K562 (cell line): ENCODE data around the gene BCL10. TPM values are rescaled to one million over a fixed set of nuclear protein-coding genes. Genes with fewer than 3 reads are reported as not detected.

Source experiments
- ATAC-seq: fragments of 200-7000 bp; cut with Tn5 transposase; 3 replicates; pipeline ENCODE4 v1.9.1; 2020; ENCODE audit warnings: moderate library complexity
- BruUV-seq: library from RNA; stranded (reverse); fragments of 400-500 nt; replicated peaks from 2 replicates; lab custom pipeline; 2021; lab: Mats Ljungman, UMichigan
- CTCF ChIA-PET: fragments of 300-600 bp; formaldehyde crosslinking; extraction: SDS; loops from one replicate; lab custom pipeline; 2021; ENCODE audit warnings: low intra/inter-chr PET ratio; lab: Yijun Ruan, JAX
- POLR2A ChIA-PET: fragments of 300-600, 350-650 bp; sonication (Branson Sonifier 250); formaldehyde crosslinking; extraction: SDS; loops from one replicate; lab custom pipeline; 2021; ENCODE audit warnings: antibody characterized with exemption, inconsistent platforms; lab: Yijun Ruan, JAX
- DNase-seq, 4 experiments: peaks; one replicate each; pipeline versions ENCODE4 v3.0.0 to v3.0.0-alpha.2; 2011 to 2018; ENCODE audit warnings: low spot score in 3 of 4, mixed read lengths in 3 of 4; ENCODE audit errors: extremely low read depth in 1 of 4
- FAIRE-seq: peaks from 2 replicates; lab custom pipeline; 2011; peaks lifted over from hg19 to GRCh38; lab: Jason Lieb, UNC
- H2AFZ ChIP-seq: 2 replicates; pipeline ENCODE4 v1.6.0; 2011; ENCODE audit warnings: low read depth, low read length, control low read depth, inconsistent platforms
- H3K27ac ChIP-seq: fragments of 200-600 bp; 3 replicates; pipeline ENCODE4 v1.8.0; 2011; ENCODE audit warnings: low read depth, mild to moderate bottlenecking, control low read depth, inconsistent platforms, low read length, moderate library complexity, mixed read lengths; ENCODE audit errors: extremely low read depth
- H3K27me3 ChIP-seq, 2 experiments: fragments of 300-600 bp in 1 of 2; 2 replicates in 1 of 2; 3 replicates in 1 of 2; pipeline versions ENCODE4 v1.6.0 to v1.8.0; 2011; ENCODE audit warnings: inconsistent platforms in 2 of 2, low read length in 2 of 2, mild to moderate bottlenecking in 1 of 2, mixed read lengths in 1 of 2, moderate library complexity in 1 of 2; ENCODE audit not compliant: control insufficient read depth in 2 of 2, insufficient read depth in 2 of 2
- H3K36me3 ChIP-seq: fragments of 300-600 bp; 3 replicates; pipeline ENCODE4 v1.8.0; 2011; ENCODE audit warnings: mild to moderate bottlenecking, low read length, inconsistent platforms; ENCODE audit not compliant: control insufficient read depth, insufficient read depth
- H3K4me1 ChIP-seq, 2 experiments: fragments of 200-600 bp in 1 of 2; replicated peaks in 1 of 2; 2 replicates in 1 of 2; 3 replicates in 1 of 2; pipeline versions ENCODE4 v1.5.1 to v1.8.0; 2011; ENCODE audit warnings: inconsistent platforms in 2 of 2, low read length in 2 of 2, mild to moderate bottlenecking in 1 of 2, mixed read lengths in 1 of 2, moderate library complexity in 1 of 2; ENCODE audit not compliant: control insufficient read depth in 2 of 2, insufficient read depth in 2 of 2
- H3K4me2 ChIP-seq: 2 replicates; pipeline ENCODE4 v1.6.1; 2011; ENCODE audit warnings: low read length, control low read depth, inconsistent platforms, mixed read lengths; ENCODE audit not compliant: insufficient read depth
- H3K4me3 ChIP-seq: fragments of 200-600 bp; sonication (generic), shearing (Covaris generic); 2 replicates; pipeline ENCODE4 v1.5.1; 2016; ENCODE audit warnings: control low read depth, inconsistent platforms
- H3K79me2 ChIP-seq: fragments of 200-600 bp; 3 replicates; pipeline ENCODE4 v1.8.0; 2011; ENCODE audit warnings: low read length, inconsistent platforms; ENCODE audit not compliant: control insufficient read depth, insufficient read depth
- H3K9ac ChIP-seq, 2 experiments: 2 replicates each; pipeline versions ENCODE4 v1.6.0 to v1.6.1; 2011; ENCODE audit warnings: low read depth in 2 of 2, low read length in 2 of 2, control low read depth in 1 of 2, inconsistent platforms in 1 of 2, mild to moderate bottlenecking in 1 of 2, mixed read lengths in 1 of 2; ENCODE audit not compliant: insufficient read depth in 1 of 2
- H3K9me1 ChIP-seq: one replicate; pipeline ENCODE4 v1.6.0; 2011; ENCODE audit warnings: inconsistent platforms, mild to moderate bottlenecking, low read length, moderate library complexity; ENCODE audit not compliant: control insufficient read depth, insufficient read depth
- H3K9me3 ChIP-seq: replicated peaks from 2 replicates; pipeline ENCODE4 v1.5.1; 2011; ENCODE audit warnings: low read depth, low read length, inconsistent platforms; ENCODE audit not compliant: control insufficient read depth, insufficient read depth
- H4K20me1 ChIP-seq: replicated peaks from 2 replicates; pipeline ENCODE4 v1.6.1; 2011; ENCODE audit warnings: low read length, inconsistent platforms, mixed read lengths; ENCODE audit not compliant: control insufficient read depth, insufficient read depth
- CBFA2T2 ChIP-seq: fragments of 450-650 bp; conservative IDR thresholded peaks from 2 replicates; pipeline ENCODE4 v1.6.1; 2017; ENCODE audit warnings: mild to moderate bottlenecking
- HNRNPK ChIP-seq: fragments of 200-400 bp; formaldehyde crosslinking; IDR thresholded peaks from one replicate; pipeline ENCODE4 v1.6.1; 2018; ENCODE audit warnings: mild to moderate bottlenecking, low read depth, low read length; ENCODE audit not compliant: poor library complexity, severe bottlenecking
- KAT7 ChIP-seq: sonication (generic); formaldehyde crosslinking; IDR thresholded peaks from 2 replicates; pipeline ENCODE4 v1.8.0; 2022; ENCODE audit warnings: missing genetic modification reagents, mild to moderate bottlenecking, borderline replicate concordance
- PCBP1 ChIP-seq: fragments of 200-400 bp; formaldehyde crosslinking; IDR thresholded peaks from 2 replicates; pipeline ENCODE4 v1.6.1; 2018; ENCODE audit warnings: mild to moderate bottlenecking, low read depth, low read length; ENCODE audit not compliant: poor library complexity, severe bottlenecking
- POLR2B ChIP-seq: fragments of 450-650 bp; IDR thresholded peaks from 2 replicates; pipeline ENCODE4 v1.6.1; 2018; ENCODE audit warnings: low read depth; ENCODE audit not compliant: partially characterized antibody
- POU5F1 ChIP-seq: fragments of 150-350 bp; IDR thresholded peaks from 2 replicates; pipeline ENCODE4 v1.6.1; 2014; ENCODE audit warnings: borderline replicate concordance, low read length, low read depth, mild to moderate bottlenecking; ENCODE audit not compliant: partially characterized antibody
- PRMT5 ChIP-seq: sonication (generic); formaldehyde crosslinking; IDR thresholded peaks from 2 replicates; pipeline ENCODE4 v1.5.0; 2020; ENCODE audit warnings: missing genetic modification reagents
- RBM39 ChIP-seq: fragments of 200-400 bp; formaldehyde crosslinking; optimal IDR thresholded peaks from 2 replicates; pipeline ENCODE3; 2018; ENCODE audit warnings: low read depth, low read length
- SMAD2 ChIP-seq: fragments of 150-350 bp; IDR thresholded peaks from 2 replicates; pipeline ENCODE4 v1.6.1; 2014; ENCODE audit warnings: low read depth, mild to moderate bottlenecking, low read length
- SNAPC5 ChIP-seq: fragments of 250-450 bp; sonication (Bioruptor Pico); IDR thresholded peaks from 2 replicates; pipeline ENCODE4 v1.8.0; 2021; ENCODE audit warnings: moderate library complexity, mild to moderate bottlenecking, inconsistent platforms
- TGIF2 ChIP-seq: sonication (generic); formaldehyde crosslinking; IDR thresholded peaks from 2 replicates; pipeline ENCODE4 v1.8.1; 2022; ENCODE audit warnings: mild to moderate bottlenecking, missing genetic modification reagents, moderate library complexity
- ZBTB26 ChIP-seq: fragments of 450-650 bp; formaldehyde crosslinking; IDR thresholded peaks from 2 replicates; pipeline ENCODE4 v1.4.0; 2022; ENCODE audit warnings: missing genetic modification characterization
- ZNF133 ChIP-seq: fragments of 250-450 bp; sonication (Bioruptor Pico); IDR thresholded peaks from 2 replicates; pipeline ENCODE4 v1.4.0; 2020; ENCODE audit warnings: mild to moderate bottlenecking
- ZNF324 ChIP-seq: fragments of 250-450 bp; sonication (Bioruptor Pico); IDR thresholded peaks from 2 replicates; pipeline ENCODE4 v1.4.0; 2020; ENCODE audit warnings: mild to moderate bottlenecking
- ZNF347 ChIP-seq: fragments of 450-650 bp; formaldehyde crosslinking; IDR thresholded peaks from 2 replicates; pipeline ENCODE4 v1.4.0; 2020; ENCODE audit warnings: low read depth, mild to moderate bottlenecking, moderate library complexity
- ZNF551 ChIP-seq: fragments of 250-450 bp; sonication (Bioruptor Pico); IDR thresholded peaks from 2 replicates; pipeline ENCODE4 v1.5.0; 2021; ENCODE audit warnings: mild to moderate bottlenecking, moderate library complexity
- ZNF586 ChIP-seq: fragments of 450-650 bp; formaldehyde crosslinking; conservative IDR thresholded peaks from 2 replicates; pipeline ENCODE4 v1.4.0; 2020; ENCODE audit warnings: mild to moderate bottlenecking, moderate library complexity
- ZNF696 ChIP-seq: fragments of 250-450 bp; sonication (Bioruptor Pico); conservative IDR thresholded peaks from 2 replicates; pipeline ENCODE4 v1.4.0; 2020; ENCODE audit warnings: mild to moderate bottlenecking, moderate library complexity
- ZNF707 ChIP-seq: fragments of 250-450 bp; sonication (Bioruptor Pico); conservative IDR thresholded peaks from 2 replicates; pipeline ENCODE4 v1.8.0; 2022; ENCODE audit warnings: inconsistent platforms, mild to moderate bottlenecking, moderate library complexity
- ZSCAN29 ChIP-seq: fragments of 450-650 bp; IDR thresholded peaks from 2 replicates; pipeline ENCODE4 v1.6.1; 2017
- WGBS: fragments of 100-300 bp; shearing (Covaris generic); methylation state at CpG from one replicate; pipeline ENCODE4 v1.1.6; 2016; ENCODE audit warnings: low coverage, mixed read lengths; ENCODE audit not compliant: insufficient coverage; ENCODE audit errors: missing lambda C conversion rate; 5-methylcytosine and 5-hydroxymethylcytosine counted together
- in situ Hi-C: fragments of 300-500 bp; cut with MboI; formaldehyde crosslinking; loops from 4 replicates; pipeline ENCODE4 v1.15.0; 2018; ENCODE audit warnings: inconsistent platforms, mixed read lengths
- intact Hi-C: fragments of 100-400 bp; cut with micrococcal nuclease; formaldehyde crosslinking; loops from 2 replicates; pipeline ENCODE4 v1.14.2; 2022
- polyA plus RNA-seq, 8 experiments: library from polyadenylated mRNA; depleted of rRNA in 4 of 8; stranded (reverse) in 5 of 8; unstranded in 3 of 8; fragments of >200 nt; fragmentation: Nextera tagmentation in 2 of 8; fragmentation: Illumina TruSeq in 1 of 8; extraction: Ambion mirVana in 2 of 8; extraction: Trizol in 1 of 8; gene quantifications; 2 replicates each; pipeline versions ENCODE4 v1.2.1 to v1.2.3, GENCODE V29; 2011 to 2014; ENCODE audit warnings: inconsistent platforms in 1 of 8, missing spikeins in 1 of 8
- total RNA-seq, 7 experiments: library from RNA; depleted of rRNA in 6 of 7; stranded (reverse); fragments of >200 nt in 6 of 7; fragmentation: Illumina TruSeq in 2 of 7; extraction: Trizol in 2 of 7; gene quantifications; 2 replicates each; pipeline versions ENCODE4 v1.2.1 to v1.2.3, GENCODE V29; 2011 to 2021; ENCODE audit warnings: low replicate concordance in 1 of 7

Gene BCL10
- total and polyA plus RNA-seq, 9 of the 15 experiments (the other 6 are each of a cell fraction or from before 2014, with no cell fraction given) = 8.0 to 19.4 (median 12.3) TPM

- TF ChIP-seq POU5F1 = no peak
These were observed 55.7 kb downstream of the BCL10 start (continued) for GRCh38 chr1:85220756-85221201.

- Histone ChIP-seq H3K27ac (no peak overlapping the region; the same call in 2 of the 3 replicates), H3K9me3 (no peaks in the 10 kb centered on the region), H3K4me2 (peak overlapping the region; percentile 25; the same call in 1 of the 2 replicates), H3K9me1 (no peaks in the 10 kb centered on the region), H3K4me1 (peaks cover 20 to 43% of the 10 kb centered on the region in 2 experiments), H4K20me1 (no peaks in the 10 kb centered on the region), H3K9ac (peak overlapping the region in 1 of 2 experiments; percentile 57; a peak in 1 of 4 replicates), H3K36me3 (no peaks in the 10 kb centered on the region), H2AFZ (no peak overlapping the region), H3K4me3 (no peak overlapping the region), H3K27me3 (no peaks in the 10 kb centered on the region), H3K79me2 (no peaks in the 10 kb centered on the region)
- no TSS peak for BruUV-seq
- in situ Hi-C loops (no loop called here), intact Hi-C loops (no loop called here)
- FAIRE-seq (peak; percentile 62), ATAC-seq (peak; percentile 68), DNase-seq (peak in 2 of 4 experiments; percentile 47 to 64)
- ChIA-PET CTCF (no interaction called here), POLR2A (interaction anchor here (1.1 kb wide), 1 partner anchor 31 kb away, joined by 3 read pairs; no protein-coding TSS in a partner anchor)
- WGBS = 15% methylated on average over 2 of the region's 2 CpGs
- TF ChIP-seq ZBTB26 (CRISPR knock-in tag) (no peak), KAT7 (no peak), HNRNPK (no peak), ZNF347 (CRISPR knock-in tag) (no peak), ZNF551 (no peak), PRMT5 (no peak), POLR2B (no peak), PCBP1 (no peak), ZNF707 (CRISPR knock-in tag) (no peak), ZNF696 (CRISPR knock-in tag) (no peak), CBFA2T2 (peak; percentile 80), RBM39 (no peak), ZNF586 (CRISPR knock-in tag) (no peak), ZNF133 (CRISPR knock-in tag) (no peak), TGIF2 (no peak), ZNF324 (CRISPR knock-in tag) (no peak), SNAPC5 (CRISPR knock-in tag) (no peak), ZSCAN29 (no peak), SMAD2 (no peak)
These were observed 56.4 kb downstream of the BCL10 start for GRCh38 chr1:85219853-85220610.
